GM12878 (cell line): ENCODE results near the gene GTPBP4. TPM values are rescaled to one million over a fixed set of nuclear protein-coding genes. Genes with fewer than 3 reads are reported as not detected.

ENCODE experiments used
- ATAC-seq: fragments of 200-7000 bp; cut with Tn5 transposase; 3 replicates; pipeline ENCODE4 v1.9.1; 2020; ENCODE audit warnings: mild to moderate bottlenecking, moderate library complexity
- BruUV-seq: library from RNA; stranded (reverse); fragments of 400-500 nt; replicated peaks from 2 replicates; lab custom pipeline; 2021; lab: Mats Ljungman, UMichigan
- CTCF ChIA-PET: fragments of 300-600 bp; sonication (Branson Sonifier 250); formaldehyde crosslinking; extraction: SDS; loops from one replicate; lab custom pipeline; 2021; ENCODE audit warnings: inconsistent platforms; lab: Yijun Ruan, JAX
- POLR2A ChIA-PET: fragments of 350-600 bp; formaldehyde crosslinking; extraction: SDS; loops from one replicate; lab custom pipeline; 2021; ENCODE audit warnings: inconsistent platforms; lab: Charles Lee
- RAD21 ChIA-PET: fragments of 300-600 bp; sonication (Branson Sonifier 250); formaldehyde crosslinking; loops from one replicate; lab custom pipeline; 2023; ENCODE audit warnings: antibody characterized with exemption; ENCODE audit not compliant: unreplicated experiment; lab: Charles Lee
- SMC1A ChIA-PET: fragments of 300-600 bp; sonication (Branson Sonifier 250); formaldehyde crosslinking; loops from one replicate; lab custom pipeline; 2023; ENCODE audit not compliant: unreplicated experiment, uncharacterized antibody; lab: Charles Lee
- DNase-seq: peaks from one replicate; pipeline ENCODE4 v3.0.0-alpha.2; 2011; ENCODE audit warnings: low read depth, low spot score
- FAIRE-seq: peaks from 3 replicates; lab custom pipeline; 2011; peaks lifted over from hg19 to GRCh38; lab: Jason Lieb, UNC
- H2AFZ ChIP-seq: 2 replicates; pipeline ENCODE4 v1.6.0; 2011; ENCODE audit warnings: low read depth, low read length, control low read depth; ENCODE audit not compliant: control insufficient read depth
- H3K27ac ChIP-seq: 2 replicates; pipeline ENCODE4 v1.5.1; 2011; ENCODE audit warnings: control low read depth; ENCODE audit not compliant: control insufficient read depth, insufficient read depth
- H3K27me3 ChIP-seq, 2 experiments: replicated peaks in 1 of 2; 2 replicates each; pipeline versions ENCODE4 v1.6.0 to v1.6.1; 2011; ENCODE audit warnings: low read length in 1 of 2; ENCODE audit not compliant: control insufficient read depth in 2 of 2, insufficient read depth in 2 of 2
- H3K36me3 ChIP-seq, 2 experiments: 2 replicates each; pipeline ENCODE4 v1.5.1; 2011; ENCODE audit warnings: low read length in 1 of 2; ENCODE audit not compliant: control insufficient read depth in 2 of 2, insufficient read depth in 2 of 2
- H3K4me1 ChIP-seq: 2 replicates; pipeline ENCODE4 v1.6.1; 2011; ENCODE audit warnings: mild to moderate bottlenecking, low read length, moderate library complexity, mixed read lengths; ENCODE audit not compliant: control insufficient read depth, insufficient read depth
- H3K4me2 ChIP-seq: 2 replicates; pipeline ENCODE4 v1.6.0; 2011; ENCODE audit warnings: control low read depth; ENCODE audit not compliant: control insufficient read depth, insufficient read depth
- H3K4me3 ChIP-seq: fragments of 200-600 bp; sonication (generic); 2 replicates; pipeline ENCODE4 v1.5.1; 2016
- H3K79me2 ChIP-seq: 2 replicates; pipeline ENCODE4 v1.6.0; 2011; ENCODE audit warnings: low read length; ENCODE audit not compliant: control insufficient read depth, insufficient read depth
- H3K9ac ChIP-seq: 2 replicates; pipeline ENCODE4 v1.8.0; 2011; ENCODE audit warnings: low read length, control low read depth, mixed read lengths; ENCODE audit not compliant: control insufficient read depth, insufficient read depth
- H3K9me3 ChIP-seq: replicated peaks from 3 replicates; pipeline ENCODE4 v1.5.1; 2011; ENCODE audit warnings: mild to moderate bottlenecking, low read length; ENCODE audit not compliant: control insufficient read depth, insufficient read depth
- H4K20me1 ChIP-seq: 2 replicates; pipeline ENCODE4 v1.6.0; 2011; ENCODE audit not compliant: control insufficient read depth, insufficient read depth
- ATF7 ChIP-seq: fragments of 450-650 bp; IDR thresholded peaks from 2 replicates; pipeline ENCODE4 v1.6.1; 2016; ENCODE audit warnings: low read depth, mild to moderate bottlenecking
- CHD2 ChIP-seq: IDR thresholded peaks from 2 replicates; pipeline ENCODE4 v1.6.1; 2011; ENCODE audit warnings: low read depth, low read length, improper control_type of control experiment, borderline replicate concordance
- MEF2A ChIP-seq: IDR thresholded peaks from 2 replicates; pipeline ENCODE4 v1.6.1; 2011; ENCODE audit warnings: low read depth, mild to moderate bottlenecking, low read length, moderate library complexity; ENCODE audit not compliant: insufficient read depth
- MLLT1 ChIP-seq: fragments of 450-650 bp; IDR thresholded peaks from 2 replicates; pipeline ENCODE4 v1.6.1; 2016; ENCODE audit warnings: mild to moderate bottlenecking
- MYC ChIP-seq: IDR thresholded peaks from 2 replicates; pipeline ENCODE4 v1.6.1; 2011; ENCODE audit warnings: mild to moderate bottlenecking, low read length, moderate library complexity, inconsistent platforms; ENCODE audit not compliant: insufficient read depth, insufficient replicate concordance, insufficient read length, severe bottlenecking
- PAX5 ChIP-seq: IDR thresholded peaks from 2 replicates; pipeline ENCODE4 v1.6.1; 2011; ENCODE audit warnings: low read depth, low read length, borderline replicate concordance
- POLR2AphosphoS5 ChIP-seq: IDR thresholded peaks from 2 replicates; pipeline ENCODE4 v1.6.1; 2011; ENCODE audit warnings: mild to moderate bottlenecking, low read length, inconsistent platforms
- RB1 ChIP-seq: fragments of 450-650 bp; formaldehyde crosslinking; IDR thresholded peaks from 2 replicates; pipeline ENCODE4 v1.6.1; 2017; ENCODE audit warnings: mild to moderate bottlenecking, borderline replicate concordance
- TCF3 ChIP-seq: IDR thresholded peaks from 2 replicates; pipeline ENCODE4 v1.6.1; 2012; ENCODE audit warnings: low read depth, mild to moderate bottlenecking, low read length, borderline replicate concordance; ENCODE audit not compliant: insufficient read depth
- WGBS: methylation state at CpG from one replicate; pipeline ENCODE4 v1.1.6; 2016; ENCODE audit warnings: low lambda C conversion rate; ENCODE audit not compliant: insufficient replicate concordance, insufficient coverage; ENCODE audit errors: missing lambda C conversion rate; 5-methylcytosine and 5-hydroxymethylcytosine counted together
- in situ Hi-C: fragments of 300-500 bp; cut with MboI; formaldehyde crosslinking; loops from 9 replicates; pipeline ENCODE4 v1.14.3; 2018; ENCODE audit warnings: mixed read lengths
- intact Hi-C: fragments of 100-400 bp; cut with micrococcal nuclease; formaldehyde crosslinking; loops from one replicate; pipeline ENCODE4 v1.14.2; 2022; ENCODE audit not compliant: unreplicated experiment
- polyA plus RNA-seq, 11 experiments: library from polyadenylated mRNA; depleted of rRNA in 4 of 11; unstranded in 6 of 11; stranded (reverse) in 5 of 11; fragments of >200 nt; fragmentation: Nextera tagmentation in 4 of 11; fragmentation: Illumina TruSeq in 1 of 11; extraction: Ambion mirVana in 4 of 11; extraction: Trizol in 1 of 11; gene quantifications; 1 replicate in 1 of 11; 2 replicates in 10 of 11; pipeline versions ENCODE4 v1.2.1 to v1.2.3, GENCODE V29; 2011 to 2016; ENCODE audit warnings: inconsistent platforms in 2 of 11, missing spikeins in 2 of 11, low read depth in 1 of 11
- total RNA-seq, 4 experiments: library from RNA; depleted of rRNA in 3 of 4; stranded (reverse); fragments of >200 nt in 3 of 4; fragmentation: Illumina TruSeq in 1 of 4; extraction: Trizol in 1 of 4; gene quantifications; 2 replicates each; pipeline versions ENCODE4 v1.2.1 to v1.2.3, GENCODE V29; 2013 to 2021

Gene GTPBP4
- total and polyA plus RNA-seq, 10 of the 15 experiments (the other 5 are each of a cell fraction or from before 2014, with no cell fraction given), result 58.5 to 118 (median 71.4) TPM

- H3K9ac ChIP-seq, result no peak overlapping the region
- peaks cover 15 to 20% of the 10 kb centered on the region in 2 experiments for H3K36me3 ChIP-seq
- peak; percentile 64 for TF ChIP-seq POLR2AphosphoS5
- TF ChIP-seq MYC, result no peak
- in situ Hi-C loops (no loop called here), intact Hi-C loops (no loop called here)
- POLR2A ChIA-PET, result no interaction called here
- CTCF ChIA-PET, result no interaction called here
- RAD21 ChIA-PET, result interaction anchor here (1.6 kb wide), 1 partner anchor 19 kb away, joined by 3 read pairs; no protein-coding TSS in a partner anchor
- H3K79me2 ChIP-seq, result peaks cover 56% of the 10 kb centered on the region
- ATAC-seq (no peak), DNase-seq (no peak), FAIRE-seq (no peak)
- peak overlapping the region; percentile 40 for H3K4me2 ChIP-seq
- H3K27me3 ChIP-seq, result no peaks in the 10 kb centered on the region
- WGBS, result 99% methylated on average over 6 of the region's 6 CpGs
- H3K9me3 ChIP-seq, result no peaks in the 10 kb centered on the region; the same call in 2 of the 3 replicates
- peaks cover 14% of the 10 kb centered on the region for H3K4me1 ChIP-seq
- SMC1A ChIA-PET, result no interaction called here
- peaks cover 3% of the 10 kb centered on the region; the same call in 1 of the 2 replicates for H4K20me1 ChIP-seq
- H3K27ac ChIP-seq, result no peak overlapping the region
- peak overlapping the region; percentile 75; the same call in 1 of the 2 replicates for H3K4me3 ChIP-seq
- BruUV-seq, result no TSS peak
- H2AFZ ChIP-seq, result no peak overlapping the region
Observed at GRCh38 chr10:990808-991207, 2.6 kb downstream of the GTPBP4 start.

- ChIA-PET SMC1A (interaction anchor here (0.7 to 2.0 kb wide), 9 partner anchors 9 to 150 kb away, joined by 3 to 8 read pairs (median 4); no protein-coding TSS in a partner anchor), RAD21 (interaction anchor here (0.7 to 1.5 kb wide), 6 partner anchors 19 to 56 kb away, joined by 3 to 8 read pairs (median 3); no protein-coding TSS in a partner anchor), POLR2A (interaction anchor here (0.6 to 2.3 kb wide), 5 partner anchors 18 to 141 kb away, joined by 3 to 10 read pairs (median 5); partner anchors contain the start of gene IDI1), CTCF (interaction anchor here (0.7 kb wide), 1 partner anchor 52 kb away, joined by 3 read pairs; no protein-coding TSS in a partner anchor)
- Histone ChIP-seq H3K4me2 (no peak overlapping the region; the same call in 1 of the 2 replicates), H3K9ac (no peak overlapping the region), H3K27ac (peak overlapping the region; percentile 40; the same call in 1 of the 2 replicates), H3K4me3 (no peak overlapping the region), H2AFZ (no peak overlapping the region), H3K27me3 (no peaks in the 10 kb centered on the region), H3K36me3 (peaks cover 20 to 28% of the 10 kb centered on the region in 2 experiments), H3K9me3 (no peaks in the 10 kb centered on the region; the same call in 2 of the 3 replicates), H4K20me1 (peaks cover 3% of the 10 kb centered on the region; the same call in 1 of the 2 replicates), H3K4me1 (peaks cover 7% of the 10 kb centered on the region; the same call in 1 of the 2 replicates), H3K79me2 (peaks cover 51% of the 10 kb centered on the region)
- in situ Hi-C loops, result no loop called here
- no TSS peak for BruUV-seq
- DNase-seq (peak; percentile 43), ATAC-seq (peak; percentile 22; the same call in 2 of the 3 replicates), FAIRE-seq (peak; percentile 31)
- WGBS, result 51% methylated on average over 6 of the region's 6 CpGs
- intact Hi-C loops, result no loop called here
- TF ChIP-seq MLLT1 (no peak), MEF2A (0 out of 2 replicates have a peak, but pooled peaks have one; percentile 26), MYC (no peak), CHD2 (no peak), PAX5 (no peak), TCF3 (no peak), RB1 (no peak), ATF7 (0 out of 2 replicates have a peak, but pooled peaks have one; percentile 25)
Observed at GRCh38 chr10:992467-992866, 4.2 kb downstream of the GTPBP4 start.
